Ureter (tissue), 1 donor: Measurements from ENCODE around the gene OR10A6. TPM values are rescaled to one million over a fixed set of nuclear protein-coding genes. Genes with fewer than 3 reads are reported as not detected.

Source experiments
- DNase-seq: peaks from one replicate; pipeline ENCODE4 v3.0.0-alpha.2; 2020; ENCODE audit warnings: low spot score
- total RNA-seq: library from RNA; stranded (reverse); gene quantifications from one replicate; pipeline ENCODE4 v1.2.4, GENCODE V29; 2023
- donor health status: DM: yes; HTN: yes; CAD: no.

The OR10A6 gene, protein sequence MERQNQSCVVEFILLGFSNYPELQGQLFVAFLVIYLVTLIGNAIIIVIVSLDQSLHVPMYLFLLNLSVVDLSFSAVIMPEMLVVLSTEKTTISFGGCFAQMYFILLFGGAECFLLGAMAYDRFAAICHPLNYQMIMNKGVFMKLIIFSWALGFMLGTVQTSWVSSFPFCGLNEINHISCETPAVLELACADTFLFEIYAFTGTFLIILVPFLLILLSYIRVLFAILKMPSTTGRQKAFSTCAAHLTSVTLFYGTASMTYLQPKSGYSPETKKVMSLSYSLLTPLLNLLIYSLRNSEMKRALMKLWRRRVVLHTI
- total RNA-seq, result not detected

DNA sequence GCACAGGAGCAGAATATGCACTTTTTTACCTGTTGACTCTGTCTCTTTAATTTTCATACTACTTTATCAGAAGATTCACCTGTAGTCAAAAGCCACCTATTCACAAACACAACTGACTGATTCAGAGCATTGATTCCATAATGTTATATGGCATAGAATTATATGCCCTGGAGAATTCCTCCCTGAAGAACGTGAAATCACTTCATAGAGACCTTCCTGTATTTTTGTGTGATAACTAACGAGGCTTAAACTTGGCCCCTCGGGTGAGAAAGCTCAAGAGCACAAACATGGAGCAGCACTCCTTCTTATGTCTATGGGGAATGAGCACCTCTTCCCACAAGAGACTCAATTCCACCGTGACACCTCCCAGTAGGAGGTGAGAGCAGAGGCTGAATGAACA lies at the start of gene OR10A6:
TSS of gene OR10A6 (minus strand) at position 101 of the 400 bp plus-strand sequence. CDS start 2,606 bp downstream, outside the sequence.
- DNase-seq, result no peak

DNA sequence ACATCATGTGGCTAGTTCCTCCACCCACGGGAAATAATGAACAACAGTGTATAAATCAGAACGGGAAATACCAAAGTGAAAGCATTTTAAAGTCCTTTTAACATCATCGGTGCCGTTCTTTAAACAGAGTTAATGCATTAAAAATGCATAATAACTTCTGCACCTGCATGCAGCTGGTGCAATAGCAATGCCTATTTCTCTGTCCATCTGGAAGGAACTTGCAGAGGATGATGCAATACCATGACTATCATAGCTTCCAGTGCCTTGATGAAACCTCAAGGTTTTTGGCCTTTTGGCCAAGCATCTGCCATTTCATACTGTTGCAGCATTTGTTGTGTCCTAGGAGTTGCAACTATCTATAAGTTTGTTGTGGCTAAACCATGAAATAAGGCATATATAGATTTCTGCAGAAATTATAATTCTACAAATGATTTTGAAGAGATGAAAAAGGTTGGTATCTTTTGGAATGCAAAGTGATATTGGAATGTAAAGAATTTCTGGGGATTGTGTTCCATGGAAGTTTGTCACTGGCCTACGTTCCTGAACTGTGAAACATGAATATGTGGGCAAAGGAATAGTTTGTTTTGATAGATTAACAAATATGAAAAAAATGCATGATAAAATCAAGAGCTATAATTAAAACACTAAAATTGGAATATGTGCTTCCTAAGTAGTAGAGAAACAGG lies 46.3 kb upstream of the OR10A6 start:
- no peak for DNase-seq

DNA sequence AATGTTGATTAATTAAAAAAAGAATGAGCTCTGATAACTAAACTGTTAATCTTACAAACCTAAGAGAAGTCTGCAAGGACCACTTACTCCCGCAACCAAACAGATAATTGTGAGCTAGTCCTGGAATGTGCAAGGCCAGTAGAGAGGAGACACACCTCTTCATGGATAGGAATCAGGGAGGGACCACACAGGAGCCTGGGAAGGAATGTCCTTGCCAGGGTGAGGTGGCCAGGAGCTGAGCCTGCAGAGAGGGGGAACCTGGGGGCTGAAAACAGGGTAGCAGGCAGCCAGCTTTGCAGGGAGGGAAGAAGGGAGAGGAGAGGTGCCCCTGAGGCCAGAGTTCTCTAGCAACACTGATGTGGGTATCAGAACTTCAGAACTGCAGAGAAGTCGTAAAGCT lies 43.6 kb upstream of the OR10A6 start:
- DNase-seq, result no peak

DNA sequence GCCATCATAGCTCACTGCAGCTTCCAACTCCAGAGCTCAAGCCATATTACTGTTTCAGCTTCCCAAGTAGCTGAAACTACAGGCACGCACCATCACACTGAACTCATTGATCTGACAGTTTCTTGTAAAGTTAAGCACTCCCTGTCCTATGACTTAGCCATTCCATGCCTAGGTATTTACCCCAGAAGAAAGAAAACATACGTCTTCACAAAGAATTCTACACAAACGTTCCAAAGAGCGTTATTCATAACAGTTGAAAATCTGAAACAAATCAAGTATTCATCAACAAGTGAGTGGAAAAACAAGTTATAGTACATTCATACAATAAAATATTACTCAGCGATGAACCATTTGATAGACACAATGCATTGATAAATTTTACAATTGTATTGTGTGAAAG lies 41.9 kb upstream of the OR10A6 start:
- no peak for DNase-seq

- no peak for DNase-seq
Observed at GRCh38 chr11:7971846-7972245, 40.8 kb upstream of the OR10A6 start.

- DNase-seq, result no peak
Observed at GRCh38 chr11:7969756-7970646, 38.9 kb upstream of the OR10A6 start.

DNA sequence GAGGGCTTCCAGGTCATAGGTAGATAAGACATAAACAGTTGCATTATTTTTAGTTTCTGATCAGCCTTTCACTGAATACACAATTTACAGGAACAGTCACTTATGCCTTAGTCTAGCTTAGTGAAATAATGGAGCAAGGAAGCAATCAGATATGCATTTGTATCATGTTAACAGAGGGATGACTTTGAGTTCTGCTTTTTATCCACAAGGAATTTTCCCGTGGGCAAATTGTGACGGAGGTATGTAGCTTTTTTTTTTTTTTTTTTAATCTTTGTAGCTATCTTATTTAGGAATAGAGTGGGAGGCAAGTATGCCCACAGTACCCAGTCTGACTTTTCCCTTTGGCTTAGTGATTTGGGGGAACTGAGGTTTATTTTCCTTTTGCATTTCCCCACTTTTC lies 37.6 kb upstream of the OR10A6 start:
- DNase-seq, result no peak

- no peak for DNase-seq
Observed at GRCh38 chr11:7967826-7968225, 36.8 kb upstream of the OR10A6 start.

DNA sequence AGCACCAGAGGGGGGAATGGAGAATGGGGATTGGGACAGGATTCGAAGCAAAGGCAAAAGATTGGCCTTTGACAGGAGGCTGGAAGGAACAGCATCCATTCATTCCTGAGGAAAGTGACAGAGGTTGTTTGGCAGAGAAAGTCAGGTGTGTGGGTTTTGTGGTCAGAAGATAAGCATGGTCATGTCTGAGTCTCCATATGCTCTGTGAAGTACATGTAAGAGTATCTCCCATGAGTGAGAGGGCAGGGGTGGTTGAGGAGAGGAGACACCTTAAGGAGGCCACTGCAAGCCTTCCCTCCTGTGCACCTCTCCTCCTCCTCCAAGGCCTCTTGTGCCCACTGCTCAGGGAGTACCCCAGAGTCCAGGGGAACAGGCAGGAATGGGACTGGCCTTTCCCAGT lies 36.0 kb upstream of the OR10A6 start:
- DNase-seq, result no peak

DNA sequence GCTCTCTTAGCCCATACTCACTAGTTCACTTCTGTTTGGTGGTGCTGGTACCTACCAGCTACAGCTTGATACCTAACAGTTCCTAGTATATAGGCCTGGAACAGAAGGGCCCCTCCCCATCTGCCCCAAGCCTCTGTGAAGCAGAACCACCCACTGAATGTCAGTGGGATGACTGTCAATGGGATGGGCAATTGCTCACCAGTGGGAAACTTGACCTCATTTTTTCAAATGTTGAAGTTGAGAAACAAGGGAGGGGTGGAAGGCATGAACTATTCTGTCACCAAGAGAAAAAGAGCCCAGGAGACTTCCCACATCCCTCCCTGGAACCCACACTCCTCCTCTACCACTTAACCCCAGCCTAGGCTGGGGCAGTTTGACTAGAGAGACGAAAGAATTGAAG lies 34.3 kb upstream of the OR10A6 start, which contains the start of gene NLRP10:
TSS of gene NLRP10 (minus strand) at position 62 of the 400 bp plus-strand sequence. CDS start 1,952 bp downstream, outside the sequence.
- DNase-seq, result no peak

GRCh38 chr11:7964873-7965272 lies 33.8 kb upstream of the OR10A6 start:
- DNase-seq, result no peak

- no peak for DNase-seq
Observed at GRCh38 chr11:7964261-7964660, 33.2 kb upstream of the OR10A6 start.

DNA sequence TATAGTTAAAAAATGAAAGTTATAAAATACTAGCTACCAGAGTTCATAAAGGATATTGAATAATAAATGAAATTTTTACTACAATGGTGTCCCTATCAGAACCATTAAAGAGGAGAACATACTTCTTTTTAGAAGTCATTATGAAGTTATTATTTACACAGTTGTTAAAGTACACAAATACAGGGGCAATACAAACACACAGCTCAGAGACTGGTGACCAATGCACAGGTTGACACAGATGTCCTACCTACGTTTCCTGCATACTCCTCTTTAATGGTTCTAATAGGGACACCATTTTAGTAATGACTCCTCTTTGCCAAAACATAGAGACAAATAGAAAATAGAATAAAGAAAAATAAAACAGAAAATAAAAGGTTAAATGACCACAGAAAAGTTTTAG lies 24.1 kb upstream of the OR10A6 start:
- no peak for DNase-seq

DNA sequence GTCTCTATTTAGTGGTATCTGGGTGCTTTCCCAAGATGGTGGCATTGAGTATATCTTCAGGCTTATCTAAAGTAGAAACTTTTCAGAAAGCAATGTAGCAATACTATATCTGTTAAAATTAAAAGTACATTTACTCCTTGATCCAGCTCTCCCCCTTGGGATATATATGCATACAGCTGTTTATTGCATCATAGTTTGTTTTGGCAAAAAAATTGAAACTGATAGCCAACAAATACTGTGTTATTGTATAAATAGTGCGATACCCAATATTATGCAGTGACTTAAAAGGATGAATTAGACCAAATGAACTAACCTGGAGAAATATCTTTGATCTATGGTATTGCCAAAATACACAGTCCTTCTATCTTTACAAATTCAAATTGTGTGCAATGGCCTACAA lies 18.9 kb upstream of the OR10A6 start:
- no peak for DNase-seq

DNA sequence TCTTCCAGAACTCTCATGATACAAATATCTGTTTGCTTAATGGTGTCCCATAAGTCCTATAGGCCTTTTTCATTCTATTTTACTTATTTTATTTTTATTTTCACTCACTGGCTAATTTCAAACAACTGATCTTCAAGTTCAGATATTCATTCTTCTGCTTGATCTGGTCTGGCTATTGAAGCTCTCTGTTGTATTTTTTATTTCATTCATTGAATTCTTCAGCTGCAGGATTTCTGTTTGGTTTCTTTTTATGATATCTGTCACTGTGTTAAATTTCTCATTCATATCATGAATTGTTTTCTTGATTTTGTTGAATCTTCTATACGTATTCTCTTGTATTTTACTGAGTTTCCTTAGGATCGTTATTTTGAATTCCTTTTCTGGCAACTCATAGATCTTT lies 13.1 kb upstream of the OR10A6 start:
- no peak for DNase-seq

DNA sequence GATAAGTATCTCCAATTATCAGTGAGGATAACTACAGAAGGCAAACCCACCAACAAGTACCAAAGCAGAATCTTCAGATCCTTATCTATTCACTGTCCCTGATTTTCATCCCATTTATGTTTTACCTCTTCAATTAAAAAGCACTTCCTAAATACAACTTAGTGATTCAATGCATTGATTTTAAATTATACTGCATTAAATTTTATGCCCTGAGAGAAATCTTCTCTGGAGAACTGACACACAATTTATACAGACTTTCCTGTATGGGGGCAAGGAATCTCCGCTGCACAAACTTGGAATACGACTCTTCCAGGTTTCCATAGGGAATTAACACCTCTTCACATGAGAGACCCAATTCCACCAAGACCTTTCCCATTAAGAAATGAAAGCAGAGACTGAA lies 10.5 kb upstream of the OR10A6 start, which contains the start of gene OR10A3:
TSS of gene OR10A3 (minus strand) at position 101 of the 400 bp plus-strand sequence. CDS start 2,188 bp downstream, outside the sequence.
- DNase-seq, result no peak

- no peak for DNase-seq
Observed at GRCh38 chr11:7941146-7941545, 10.1 kb upstream of the OR10A6 start.

DNA sequence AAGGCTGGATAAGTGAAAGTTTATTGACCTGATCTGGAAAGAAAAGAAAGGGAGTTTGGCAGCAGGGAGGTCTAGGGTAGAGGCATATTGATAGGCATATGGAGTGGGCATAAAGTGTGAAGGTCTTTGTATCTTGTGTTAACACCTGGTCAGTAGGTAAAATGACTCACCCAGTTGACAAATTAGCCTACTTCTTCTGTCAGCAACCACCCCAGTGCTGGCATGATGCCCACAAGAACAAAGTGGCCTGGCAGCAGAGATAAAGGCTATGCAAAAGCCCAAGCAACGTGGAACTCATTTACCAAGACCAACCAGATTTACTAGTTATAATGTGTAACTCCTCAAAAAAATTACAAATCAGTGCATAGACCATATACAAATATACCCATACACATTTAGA lies 5.5 kb upstream of the OR10A6 start:
- peak; percentile 86 for DNase-seq

- no peak for DNase-seq
Observed at GRCh38 chr11:7927635-7928034, 3.4 kb downstream of the OR10A6 start.

DNA sequence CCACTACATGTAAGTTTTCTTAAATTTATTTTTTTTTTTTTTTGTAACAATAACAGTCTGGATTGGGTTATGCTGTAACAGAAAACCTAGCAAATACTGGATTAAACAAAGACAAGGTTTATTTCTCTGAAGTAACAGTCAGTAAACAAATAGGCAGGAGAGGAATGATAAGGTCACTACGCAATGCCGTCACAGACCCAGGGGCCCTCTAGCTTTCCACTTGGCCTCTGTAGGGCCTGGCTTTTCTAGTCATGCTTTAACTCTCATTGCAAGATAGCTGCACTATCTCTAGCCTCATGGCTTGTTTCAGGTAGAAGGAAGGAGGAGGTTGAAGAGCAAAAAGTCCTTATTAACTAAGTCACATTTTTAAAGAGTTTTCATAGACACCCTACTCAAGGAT lies 6.5 kb downstream of the OR10A6 start:
- DNase-seq, result no peak

- DNase-seq, result no peak
Observed at GRCh38 chr11:7918141-7918540, 12.9 kb downstream of the OR10A6 start.

DNA sequence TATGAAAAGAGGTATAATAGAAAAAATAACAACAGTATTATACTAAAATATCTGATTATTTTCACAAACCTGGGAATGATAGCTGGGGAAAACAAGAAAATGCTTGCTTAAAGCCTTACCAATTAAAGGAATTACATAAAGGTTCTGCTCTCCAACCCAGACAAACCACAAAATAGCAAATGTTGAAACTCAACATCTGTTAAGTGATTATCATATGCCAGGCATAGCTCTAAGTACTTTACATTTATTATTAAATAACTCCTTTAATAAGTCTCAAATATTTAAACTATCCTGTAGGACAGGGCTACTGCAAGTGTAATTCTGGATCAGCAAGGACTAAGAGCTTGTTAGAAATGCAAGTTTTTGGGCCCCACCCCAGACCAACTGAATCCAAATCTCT lies 20.1 kb downstream of the OR10A6 start:
- DNase-seq, result no peak
